GOT3 (cell line): Measurements from ENCODE around the gene SLC25A22.

ENCODE experiments used
- DNase-seq: peaks from one replicate; lab custom pipeline; 2025; ENCODE audit warnings: mixed read lengths; lab: John Stamatoyannopoulos, UW

Gene SLC25A22

GRCh38 chr11:833849-834311 lies 35.8 kb upstream of the SLC25A22 start:
- DNase-seq: no peak

- DNase-seq: no peak
Observed at GRCh38 chr11:833114-833791, 35.2 kb upstream of the SLC25A22 start.

GRCh38 chr11:832529-833113 lies 34.5 kb upstream of the SLC25A22 start, which contains the start of gene CD151:
CD151 (plus strand) TSS chr11:832952; CDS start chr11:836070, 3,118 bp downstream.
- DNase-seq: no peak

GRCh38 chr11:831961-832528 lies 34.0 kb upstream of the SLC25A22 start:
- no peak for DNase-seq

GRCh38 chr11:831118-831864 lies 33.2 kb upstream of the SLC25A22 start:
- no peak for DNase-seq

GRCh38 chr11:830295-831117 lies 32.4 kb upstream of the SLC25A22 start:
- no peak for DNase-seq

GRCh38 chr11:829847-830294 lies 31.8 kb upstream of the SLC25A22 start:
- DNase-seq: no peak

GRCh38 chr11:829176-829846 lies 31.2 kb upstream of the SLC25A22 start:
- no peak for DNase-seq

- DNase-seq: no peak
Observed at GRCh38 chr11:828506-829175, 30.6 kb upstream of the SLC25A22 start.

GRCh38 chr11:827897-828192 lies 29.8 kb upstream of the SLC25A22 start, which contains the start of gene CRACR2B:
CRACR2B (plus strand) TSS chr11:827919; CDS start chr11:828608, 689 bp downstream.
- no peak for DNase-seq

GRCh38 chr11:827146-827896 lies 29.2 kb upstream of the SLC25A22 start:
- DNase-seq: no peak

GRCh38 chr11:826836-827145 lies 28.7 kb upstream of the SLC25A22 start:
- no peak for DNase-seq

GRCh38 chr11:826227-826621 lies 28.1 kb upstream of the SLC25A22 start:
- no peak for DNase-seq

- DNase-seq: no peak
Observed at GRCh38 chr11:825366-826226, 27.5 kb upstream of the SLC25A22 start.

- no peak for DNase-seq
Observed at GRCh38 chr11:824942-825341, 26.9 kb upstream of the SLC25A22 start.

GRCh38 chr11:824292-824880 lies 26.3 kb upstream of the SLC25A22 start:
- DNase-seq: no peak

GRCh38 chr11:823441-824291 lies 25.6 kb upstream of the SLC25A22 start:
- no peak for DNase-seq
